ENCODE measurements around the gene KRT20.

DNA sequence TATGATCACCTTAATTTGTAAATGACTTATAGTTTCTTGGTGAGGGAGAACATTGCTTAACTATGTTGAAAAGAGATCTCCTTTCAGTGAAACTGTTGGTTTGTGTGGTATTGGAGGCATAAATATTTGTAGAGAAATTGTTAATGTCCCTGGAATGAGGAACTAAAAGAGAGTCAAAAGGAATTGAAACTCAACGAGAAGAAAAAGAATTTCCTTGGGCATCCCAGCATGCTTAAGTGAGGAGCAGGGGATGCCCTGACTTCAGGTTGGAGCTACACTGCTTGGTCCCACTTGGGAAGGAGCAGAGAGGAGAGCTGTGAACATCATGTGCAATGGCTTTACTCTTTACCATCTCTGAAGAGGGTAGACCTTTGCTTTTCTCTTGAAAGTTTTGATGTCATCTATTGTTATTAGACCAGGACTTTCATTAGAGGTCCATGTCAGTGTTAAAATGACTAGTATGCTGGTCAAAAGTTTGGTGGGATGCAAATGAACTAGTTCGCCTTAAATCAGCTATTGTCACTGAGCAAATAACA, 30.7 kb upstream of the KRT20 start:
- TF ChIP-seq, protein P1, sequence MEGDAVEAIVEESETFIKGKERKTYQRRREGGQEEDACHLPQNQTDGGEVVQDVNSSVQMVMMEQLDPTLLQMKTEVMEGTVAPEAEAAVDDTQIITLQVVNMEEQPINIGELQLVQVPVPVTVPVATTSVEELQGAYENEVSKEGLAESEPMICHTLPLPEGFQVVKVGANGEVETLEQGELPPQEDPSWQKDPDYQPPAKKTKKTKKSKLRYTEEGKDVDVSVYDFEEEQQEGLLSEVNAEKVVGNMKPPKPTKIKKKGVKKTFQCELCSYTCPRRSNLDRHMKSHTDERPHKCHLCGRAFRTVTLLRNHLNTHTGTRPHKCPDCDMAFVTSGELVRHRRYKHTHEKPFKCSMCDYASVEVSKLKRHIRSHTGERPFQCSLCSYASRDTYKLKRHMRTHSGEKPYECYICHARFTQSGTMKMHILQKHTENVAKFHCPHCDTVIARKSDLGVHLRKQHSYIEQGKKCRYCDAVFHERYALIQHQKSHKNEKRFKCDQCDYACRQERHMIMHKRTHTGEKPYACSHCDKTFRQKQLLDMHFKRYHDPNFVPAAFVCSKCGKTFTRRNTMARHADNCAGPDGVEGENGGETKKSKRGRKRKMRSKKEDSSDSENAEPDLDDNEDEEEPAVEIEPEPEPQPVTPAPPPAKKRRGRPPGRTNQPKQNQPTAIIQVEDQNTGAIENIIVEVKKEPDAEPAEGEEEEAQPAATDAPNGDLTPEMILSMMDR (IDR thresholded peaks at IDR 0.05; ENCODE audit: low read depth, low read length): no peak
- TF ChIP-seq EZH2phosphoT487 (IDR thresholded peaks at IDR 0.05; ENCODE audit: low read depth): no peak

All from OCI-LY3 (cell line).